DMS53 (cell line): ENCODE results near the gene LYL1.

Source experiments
- DNase-seq: peaks from one replicate; lab custom pipeline; 2025; lab: John Stamatoyannopoulos, UW

Gene LYL1

DNA sequence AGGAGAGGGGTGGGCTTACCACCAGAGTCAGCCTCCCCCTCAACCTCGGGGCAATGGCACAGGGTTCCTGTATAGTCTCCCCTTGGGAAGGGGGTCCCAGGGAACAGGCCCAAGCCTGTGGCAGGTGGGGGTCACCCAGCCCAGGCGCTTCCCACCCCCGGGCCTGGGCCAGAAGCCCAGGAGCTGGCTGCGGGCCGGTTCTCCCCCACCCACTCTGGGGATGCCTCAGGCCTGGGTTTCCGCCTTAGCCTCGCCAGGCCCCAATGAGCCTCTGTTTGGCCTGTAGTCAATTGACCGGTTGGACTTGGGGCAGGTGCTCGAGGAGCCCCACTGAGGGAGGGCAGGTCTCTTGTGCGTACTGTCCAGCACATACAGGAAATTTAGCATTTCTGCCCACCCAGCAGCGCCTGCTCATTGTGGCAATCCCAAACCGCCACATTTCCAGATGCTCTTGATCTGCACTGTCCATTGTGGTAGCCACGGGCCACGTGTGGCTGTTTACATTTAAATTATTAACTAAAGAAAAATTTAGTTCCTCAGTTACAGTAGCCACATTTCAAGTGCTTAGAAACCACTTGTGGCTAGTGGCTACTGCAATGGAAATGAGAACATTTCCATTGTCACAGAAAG, 9.9 kb downstream of the LYL1 start:
- DNase-seq = no peak

DNA sequence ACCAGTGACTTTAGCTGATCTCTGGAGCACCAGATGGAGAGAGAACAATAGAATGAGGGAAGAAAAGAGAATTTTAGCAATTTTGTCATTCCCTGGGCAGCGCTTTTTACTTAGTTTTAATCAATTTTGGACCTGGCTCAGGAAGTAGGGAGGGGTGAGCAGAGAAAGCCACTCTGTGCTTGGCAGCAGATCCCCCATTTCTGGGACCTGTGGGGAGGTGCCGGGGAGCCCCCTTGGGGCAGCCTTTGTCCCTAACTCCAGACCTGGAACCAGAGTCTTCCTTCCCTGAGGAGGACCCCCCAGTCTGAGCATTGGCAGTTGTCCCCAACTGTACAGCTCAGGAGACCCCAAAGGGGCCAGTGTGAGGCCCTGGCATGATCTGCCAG, 10.5 kb downstream of the LYL1 start:
- DNase-seq = no peak

DNA sequence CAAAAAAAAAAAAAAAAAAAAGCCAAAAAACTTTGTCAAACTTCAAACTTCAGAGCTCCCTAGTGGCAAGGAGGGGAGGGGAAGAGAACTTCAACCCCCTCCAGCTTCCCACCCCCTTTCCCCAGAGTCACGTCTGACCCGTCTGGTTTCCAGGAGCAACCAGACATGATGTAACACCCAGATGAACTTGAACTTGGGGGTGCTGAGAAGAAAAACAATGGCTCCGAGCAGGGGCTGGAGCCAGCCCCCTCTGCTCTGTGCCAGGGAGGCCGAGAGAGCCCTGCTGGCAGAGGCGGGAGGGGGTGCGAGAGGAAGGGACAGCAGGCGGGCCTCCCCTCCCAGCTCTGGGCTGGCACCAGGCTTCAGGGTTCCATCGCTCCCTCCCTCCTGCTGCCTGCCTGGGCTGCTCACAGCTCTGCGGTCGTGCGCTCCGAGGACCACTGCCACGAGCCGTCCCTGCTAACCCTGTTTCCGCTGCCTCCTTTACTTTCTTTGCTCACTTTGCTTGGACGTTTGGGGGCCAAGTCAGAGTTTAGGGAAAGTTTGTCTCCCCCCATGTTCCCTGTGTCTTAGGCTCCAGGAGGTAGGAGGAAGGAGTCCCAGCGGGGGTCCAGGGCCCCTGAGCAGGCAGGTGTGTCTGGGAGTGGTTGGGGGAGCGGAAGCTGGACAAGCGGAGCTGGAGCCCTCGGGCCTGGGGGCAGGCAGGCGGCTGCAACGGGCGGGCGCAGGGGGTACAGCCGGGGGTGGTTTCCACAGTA, 11.1 kb downstream of the LYL1 start:
- DNase-seq = no peak

DNA sequence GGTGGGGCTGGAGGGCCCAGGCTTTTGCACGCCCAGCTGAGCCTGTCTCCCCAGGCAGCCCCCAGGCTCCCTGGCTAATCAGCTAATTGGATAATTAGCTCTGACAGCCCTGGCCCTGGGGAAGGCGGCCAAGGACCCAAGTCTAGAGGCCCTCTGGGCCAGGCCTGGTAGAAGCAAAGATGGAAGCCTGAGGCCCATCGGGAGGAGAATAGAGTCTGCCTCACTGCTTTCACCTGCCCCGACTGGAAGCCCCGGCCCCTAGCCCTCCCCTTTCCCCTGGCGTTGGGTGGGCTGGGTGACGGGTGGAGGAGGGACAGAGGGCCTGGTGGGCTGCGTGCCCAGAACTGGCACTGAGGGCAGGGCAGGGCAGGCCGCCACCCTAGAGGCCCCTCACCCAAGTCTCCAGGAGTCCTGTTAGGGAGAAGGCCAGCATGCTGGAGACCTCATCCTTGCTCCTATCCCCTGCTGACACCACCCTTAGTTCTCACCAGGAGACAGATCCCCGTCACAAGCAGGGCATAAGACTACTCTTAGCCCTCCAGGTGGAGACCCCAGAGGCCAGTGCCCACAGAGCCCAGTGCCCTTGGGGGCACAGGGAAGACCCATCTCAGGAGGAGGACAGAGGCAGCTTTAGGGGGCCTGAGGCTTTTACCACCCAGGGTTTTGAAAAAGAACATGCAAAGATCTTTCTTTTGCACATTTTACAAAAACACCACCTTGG, 12.0 kb downstream of the LYL1 start:
- DNase-seq = no peak

DNA sequence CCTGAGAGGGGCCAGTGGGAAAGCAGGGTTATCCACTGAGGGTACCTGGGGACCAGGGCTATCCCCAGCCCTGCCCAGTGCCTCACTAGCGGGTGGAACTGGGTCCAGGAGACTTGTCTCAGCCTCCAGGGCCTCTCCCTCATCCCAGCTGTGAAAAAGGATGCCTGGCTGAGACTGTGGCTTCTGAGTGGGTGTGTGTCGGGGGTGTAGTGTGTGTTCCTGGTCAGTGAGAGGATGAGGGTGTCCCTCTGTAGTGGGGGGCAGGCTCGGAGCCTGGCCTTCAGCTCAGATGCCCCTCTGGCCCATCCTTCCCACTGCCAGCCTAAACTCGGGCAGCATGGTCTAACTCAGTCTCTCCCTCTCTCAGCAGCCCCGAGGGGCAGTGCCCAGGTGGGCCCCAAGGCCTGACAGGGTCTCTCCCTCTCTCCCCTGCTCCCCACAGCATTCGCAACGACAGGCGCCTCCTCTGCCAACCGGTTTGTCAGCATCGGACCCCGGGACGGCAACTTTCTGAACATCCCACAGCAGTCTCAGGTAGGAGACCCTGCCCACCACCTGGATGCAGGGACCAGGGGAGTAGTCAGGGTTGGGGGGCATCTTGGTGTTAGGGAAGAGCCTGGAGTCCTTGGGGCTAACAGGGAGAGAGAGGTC, 12.7 kb downstream of the LYL1 start:
- DNase-seq = no peak

DNA sequence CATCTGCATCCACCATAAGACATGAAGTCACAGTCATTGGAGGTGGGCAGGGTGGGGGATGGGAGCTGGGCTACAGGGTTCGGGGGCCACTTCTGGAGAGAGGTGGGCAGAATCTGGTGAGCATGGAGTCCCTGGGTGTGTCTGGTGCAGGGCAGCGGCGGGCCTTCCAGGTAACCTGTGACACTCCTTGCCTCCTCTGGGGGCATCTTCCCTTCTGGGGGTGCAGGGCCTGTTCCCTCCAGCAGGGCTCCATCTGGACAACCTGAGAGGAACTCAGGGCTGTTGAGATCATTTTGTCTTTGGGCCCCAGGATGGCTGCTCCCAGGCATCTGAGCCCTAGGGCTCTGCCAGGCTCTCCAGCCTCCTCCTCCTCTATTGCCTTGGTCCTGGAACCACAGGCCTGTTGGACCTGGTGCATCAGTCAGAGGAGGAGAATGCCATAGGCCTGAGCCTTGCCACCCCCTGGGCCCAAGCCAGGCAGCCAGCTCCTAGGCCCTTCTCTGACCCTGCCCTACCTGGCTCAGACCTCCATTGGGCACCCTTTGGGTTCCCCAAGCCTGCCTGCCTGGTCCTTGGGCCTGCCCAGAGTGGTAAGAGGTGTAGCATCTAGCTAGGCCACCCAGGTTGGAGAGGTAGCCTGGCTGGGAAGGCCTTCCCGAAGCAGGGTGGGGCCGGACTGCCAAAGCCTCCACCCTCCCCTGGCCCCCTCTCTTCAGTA, 13.4 kb downstream of the LYL1 start:
- peak; percentile 48 for DNase-seq

DNA sequence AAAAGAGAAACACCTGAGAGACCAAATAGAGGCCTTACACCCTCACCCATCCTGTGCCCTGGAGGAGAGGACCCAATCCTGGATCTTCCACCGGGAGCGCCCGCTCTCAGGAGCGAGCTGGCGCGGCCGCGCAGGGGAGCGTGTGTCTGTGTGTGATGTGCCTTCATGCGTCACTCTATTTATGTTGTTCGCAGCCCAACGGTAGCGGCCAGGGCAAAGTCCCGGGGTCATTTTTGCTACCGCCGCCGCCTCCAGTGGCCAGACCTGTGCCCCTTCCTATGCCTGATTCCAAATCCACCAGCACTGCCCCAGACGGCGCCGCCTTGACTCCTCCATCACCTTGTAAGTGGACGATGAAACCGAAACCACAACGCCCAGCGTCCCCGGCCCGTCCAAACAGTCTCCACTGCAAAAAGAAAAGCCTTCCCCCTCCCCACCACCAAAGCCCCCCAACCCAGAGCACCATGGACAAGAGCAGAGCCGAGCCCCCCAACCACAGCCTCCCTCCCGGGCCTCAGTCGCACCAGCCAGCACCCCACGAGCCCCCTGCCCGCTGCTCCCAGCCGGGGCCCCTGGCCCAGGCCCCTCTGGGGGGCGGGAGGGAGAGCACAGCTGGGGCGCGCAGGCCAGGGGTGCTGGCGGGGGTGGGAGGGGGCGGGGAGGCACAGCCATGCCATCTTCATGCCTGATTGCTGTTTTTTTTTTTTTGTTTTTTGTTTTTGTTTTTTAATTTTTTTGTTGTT, 14.7 kb downstream of the LYL1 start:
- DNase-seq = no peak

DNA sequence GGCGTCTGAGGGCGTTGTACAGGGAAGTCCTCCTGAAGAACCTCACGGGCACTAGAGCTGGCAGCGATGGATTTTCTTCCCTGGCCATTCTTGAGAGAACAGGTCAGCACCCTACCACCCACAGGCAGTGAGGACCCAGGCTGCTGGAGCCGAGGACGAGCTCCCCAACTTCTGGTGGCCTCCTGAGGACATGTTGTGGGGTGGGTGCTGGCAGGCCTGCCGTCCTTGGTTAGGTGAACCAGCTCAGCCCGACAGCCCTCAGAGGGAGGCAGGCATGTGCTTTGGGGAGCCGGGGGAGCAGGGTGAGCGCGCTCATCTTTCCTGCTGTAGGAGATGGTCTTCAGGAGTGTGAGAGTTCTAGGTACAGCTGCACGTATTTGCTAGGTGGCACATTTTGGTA, 15.4 kb downstream of the LYL1 start:
- no peak for DNase-seq

DNA sequence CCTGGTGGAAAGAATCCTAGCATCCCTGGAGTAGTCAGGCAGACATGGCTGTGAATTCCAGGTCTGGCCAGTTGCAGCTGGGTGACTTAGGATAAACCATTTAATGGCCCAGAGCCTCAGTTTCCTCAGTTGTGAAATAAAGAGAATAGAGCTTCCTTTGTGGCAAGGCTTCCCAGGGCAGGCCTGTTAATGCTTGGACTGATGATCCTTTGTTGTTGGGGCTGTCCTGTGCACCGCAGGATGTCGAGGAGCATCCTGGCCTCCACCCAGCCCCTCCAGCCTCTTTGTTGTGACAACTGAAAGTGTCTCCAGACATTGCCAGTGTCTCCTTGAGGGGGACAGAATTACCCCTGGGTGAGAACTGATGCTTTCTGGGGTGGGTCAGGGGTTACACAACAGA, 16.3 kb downstream of the LYL1 start:
- no peak for DNase-seq

DNA sequence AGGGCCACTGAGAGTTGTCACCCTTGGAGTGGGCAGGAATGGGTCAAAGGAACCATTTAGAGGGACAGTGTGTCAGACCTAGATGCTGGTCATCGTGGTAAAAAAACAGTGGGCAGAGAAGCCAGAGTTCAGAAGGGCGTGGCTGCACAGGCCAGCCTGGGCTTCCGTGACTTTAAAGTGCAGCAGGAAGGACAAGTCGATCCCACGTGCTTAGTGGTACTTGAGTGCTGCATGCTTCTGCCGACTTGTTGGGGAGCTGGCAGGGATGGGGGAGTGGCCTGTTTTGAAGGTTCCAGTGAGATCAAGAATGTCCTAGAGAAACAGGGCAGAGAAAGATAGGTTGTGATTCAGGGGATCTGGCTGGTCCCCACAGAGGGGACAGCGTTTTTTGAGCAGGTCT, 17.0 kb downstream of the LYL1 start:
- no peak for DNase-seq

DNA sequence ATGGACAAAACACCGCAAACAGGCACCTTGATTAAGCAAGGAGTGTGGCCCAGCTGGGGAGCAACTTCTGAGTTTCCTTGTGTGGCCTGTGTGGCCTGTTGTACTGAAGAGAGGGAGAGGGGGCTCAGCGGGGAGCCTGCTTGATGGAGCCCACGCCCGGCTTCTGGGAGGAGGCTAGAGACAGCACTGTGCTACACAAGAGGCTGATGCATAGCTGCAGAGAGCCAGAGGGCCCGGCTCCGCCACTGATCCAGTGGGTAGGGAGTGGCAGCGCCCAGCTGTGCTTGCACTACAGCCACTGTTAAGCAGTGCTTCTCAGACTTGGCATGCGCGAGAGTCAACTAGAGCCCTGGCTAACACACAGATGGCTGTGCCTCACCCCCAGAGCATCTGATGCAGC, 19.0 kb downstream of the LYL1 start:
- no peak for DNase-seq

DNA sequence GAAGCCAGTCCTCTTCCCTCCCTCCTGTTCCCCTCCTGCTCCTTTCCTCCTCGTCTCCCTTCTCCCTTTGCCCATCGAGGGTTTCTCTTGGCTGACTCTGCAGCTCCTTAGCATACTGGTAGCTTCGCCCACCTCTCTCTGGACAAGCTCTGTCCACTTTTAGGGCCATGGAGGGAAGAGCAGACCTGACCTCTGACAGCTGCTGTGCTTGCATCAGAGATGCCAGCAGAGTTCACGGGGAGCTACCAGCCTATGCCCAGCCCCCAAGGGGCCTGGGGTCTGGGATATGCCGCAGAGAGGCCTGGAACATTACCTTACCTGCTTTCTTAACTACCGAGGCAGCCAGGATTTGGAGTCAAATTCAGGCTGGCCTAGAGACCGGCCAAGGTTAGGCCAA, 19.7 kb downstream of the LYL1 start:
- no peak for DNase-seq

DNA sequence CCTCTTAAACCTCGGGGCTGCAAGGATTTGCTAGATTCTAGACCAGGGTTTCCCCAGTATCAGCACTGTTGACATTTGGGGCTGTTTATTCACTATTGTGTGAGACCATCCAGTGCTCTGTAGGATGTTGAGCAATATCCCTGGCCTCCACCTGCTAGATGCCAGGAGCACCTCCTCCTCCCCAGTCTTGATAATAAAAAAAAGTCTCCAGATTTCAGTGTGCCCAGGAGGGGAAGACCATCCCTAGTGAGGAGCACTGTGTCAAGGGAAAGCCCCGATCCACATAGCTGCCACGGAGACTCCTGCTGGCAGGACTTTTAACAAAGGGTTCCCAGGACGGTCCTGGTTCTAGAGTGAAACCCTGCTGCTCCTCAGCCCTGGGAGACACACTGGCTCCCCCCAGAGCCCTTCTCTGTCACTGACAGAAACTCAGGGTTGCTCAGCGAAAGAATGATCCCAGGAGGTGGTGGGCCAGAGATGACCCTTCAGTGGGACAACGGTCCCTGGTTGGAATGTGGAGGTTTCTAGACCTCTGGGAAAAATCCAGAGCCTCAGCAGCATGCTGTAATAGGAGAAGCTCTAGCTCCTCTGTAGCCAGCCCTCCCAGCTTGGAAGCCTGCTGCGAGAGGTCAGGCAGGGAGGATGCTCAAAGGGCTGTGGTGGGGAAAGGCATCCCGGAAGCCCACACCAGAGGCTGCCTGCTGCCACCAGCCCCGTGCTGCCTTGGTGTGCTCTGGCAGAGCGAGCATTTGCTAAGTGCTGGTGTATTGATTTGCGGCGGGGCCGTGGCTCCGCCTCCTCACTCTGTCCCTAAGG, 20.3 kb downstream of the LYL1 start:
- peak; percentile 12 for DNase-seq

DNA sequence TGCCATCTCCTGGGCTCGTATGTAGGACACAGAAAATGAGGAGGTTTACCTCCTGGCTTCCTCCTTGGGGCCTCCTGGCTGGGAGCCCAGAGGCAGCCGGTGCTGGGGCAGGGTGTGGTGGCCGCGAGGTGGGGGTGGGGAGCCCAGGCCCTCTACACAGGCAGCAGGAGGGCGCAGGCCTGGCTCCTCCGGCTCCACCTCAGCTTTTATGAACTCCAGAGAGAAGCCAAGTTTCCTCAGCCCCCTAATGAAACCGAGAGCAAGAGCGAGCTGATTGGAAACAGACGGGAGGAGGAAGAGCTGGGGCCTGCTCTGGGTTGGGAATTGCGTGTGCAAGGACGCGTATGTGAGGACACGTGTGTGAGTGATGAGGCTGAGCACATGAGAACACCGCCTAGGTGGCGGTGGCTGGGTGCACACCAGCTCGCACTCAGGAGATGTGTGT, 23.1 kb downstream of the LYL1 start:
- no peak for DNase-seq

DNA sequence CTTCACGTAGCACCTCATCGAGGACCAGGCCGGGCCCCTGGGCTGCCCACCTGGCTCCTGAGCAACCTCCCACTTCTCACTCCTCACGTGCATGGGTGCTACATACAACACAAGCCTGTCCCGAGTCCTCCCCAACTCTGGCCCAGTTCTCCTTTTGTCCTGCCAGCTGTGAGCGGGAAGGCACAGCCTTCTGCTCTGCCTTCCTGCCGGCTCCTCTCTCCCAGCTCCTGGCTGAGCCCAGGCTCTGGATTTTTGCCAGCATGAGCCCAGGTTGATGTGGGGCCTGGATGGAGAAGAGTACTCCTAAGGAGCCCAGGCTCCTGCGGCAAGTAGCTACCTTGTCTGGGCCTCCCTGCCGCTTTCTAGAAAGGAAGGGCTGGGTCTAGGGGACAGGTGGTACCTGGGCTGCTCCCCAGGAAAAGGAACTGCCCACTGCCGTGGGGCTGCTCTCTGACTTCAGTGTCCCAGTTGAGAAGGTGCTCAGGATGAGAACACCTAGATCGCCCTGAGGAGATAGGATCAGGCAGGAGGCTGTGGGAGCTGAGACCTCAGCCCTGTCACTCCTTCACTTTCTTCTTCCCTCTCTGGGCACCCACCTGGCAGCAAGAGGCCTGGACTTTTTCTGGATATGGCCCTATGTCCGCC, 23.6 kb downstream of the LYL1 start:
- DNase-seq = no peak

DNA sequence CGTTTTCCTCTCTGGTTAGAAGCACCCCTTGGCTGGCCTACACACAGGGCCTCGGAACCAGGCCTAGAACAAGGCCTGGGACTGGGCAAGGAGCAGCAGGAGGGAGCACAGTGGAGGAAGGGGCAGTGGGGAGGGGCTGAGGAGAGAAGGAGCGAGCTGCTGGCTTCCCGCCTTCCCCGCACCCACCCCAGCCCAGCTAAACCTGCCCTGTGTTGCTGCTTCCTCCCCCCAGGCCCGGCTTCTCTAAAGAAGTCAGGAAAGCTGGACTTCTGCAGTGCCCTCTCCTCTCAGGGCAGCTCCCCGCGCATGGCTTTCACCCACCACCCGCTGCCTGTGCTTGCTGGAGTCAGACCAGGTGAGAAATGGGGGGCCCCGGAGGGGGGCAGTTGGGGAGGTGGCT, 24.3 kb downstream of the LYL1 start:
- DNase-seq = no peak

DNA sequence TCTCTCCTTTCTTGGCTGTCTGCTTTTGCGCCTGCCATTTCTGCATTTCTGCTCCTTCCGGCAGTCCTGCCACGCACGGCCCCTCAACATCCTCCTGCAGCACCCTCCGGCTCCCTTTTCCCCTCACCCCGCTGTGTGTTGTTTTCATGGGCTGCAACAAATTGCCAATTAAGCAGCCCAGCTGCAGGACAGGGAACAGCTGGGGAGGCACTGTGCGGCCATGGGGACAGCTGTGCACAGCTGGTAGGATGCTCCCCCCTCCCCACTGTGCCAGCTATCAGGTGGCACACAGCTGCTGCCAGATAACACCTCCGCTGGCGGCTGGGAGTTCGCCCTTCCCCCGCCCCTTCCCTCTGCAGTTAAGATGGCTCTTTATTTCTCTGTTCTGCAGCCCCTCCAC, 25.4 kb downstream of the LYL1 start:
- DNase-seq = no peak

DNA sequence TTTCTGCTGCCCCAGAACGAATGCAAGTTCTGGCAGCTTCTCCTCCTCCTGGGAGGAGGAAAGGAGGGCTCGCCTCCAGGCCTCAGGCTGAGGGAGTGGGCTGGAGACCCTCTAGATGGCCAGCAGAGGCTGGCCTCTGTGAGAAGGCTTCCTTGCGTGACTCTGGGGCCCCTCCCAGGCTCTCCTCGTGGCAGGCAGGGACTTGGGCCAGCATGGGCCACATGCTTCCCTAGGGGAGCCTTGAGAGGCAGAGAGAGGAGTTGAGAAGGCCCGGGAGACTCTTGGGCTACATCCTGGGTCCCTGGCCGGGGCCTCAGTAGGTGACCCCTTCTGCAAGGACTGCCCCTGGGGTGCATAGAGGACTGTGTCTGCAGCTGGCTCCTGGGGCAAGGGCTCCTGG, 25.9 kb downstream of the LYL1 start:
- no peak for DNase-seq

DNA sequence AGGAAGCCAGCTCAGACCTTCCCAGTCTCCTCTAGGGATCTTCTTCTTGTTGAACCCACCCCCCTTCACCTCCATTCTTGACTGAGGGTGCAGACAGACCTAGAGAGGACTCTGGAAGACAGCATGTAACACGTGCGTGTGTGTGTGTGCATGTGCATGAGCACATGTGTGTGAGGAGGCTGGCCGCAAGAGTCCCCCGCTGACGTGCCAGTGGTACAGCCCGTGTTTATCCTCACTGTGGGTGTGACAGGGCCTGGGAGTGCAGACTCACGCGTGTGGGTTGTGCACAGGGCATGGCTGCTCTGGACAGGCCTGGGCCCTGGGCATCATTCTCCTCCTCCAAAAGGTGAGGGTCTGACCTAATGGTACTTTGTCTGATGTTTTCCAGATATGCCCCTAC, 26.3 kb downstream of the LYL1 start:
- no peak for DNase-seq

DNA sequence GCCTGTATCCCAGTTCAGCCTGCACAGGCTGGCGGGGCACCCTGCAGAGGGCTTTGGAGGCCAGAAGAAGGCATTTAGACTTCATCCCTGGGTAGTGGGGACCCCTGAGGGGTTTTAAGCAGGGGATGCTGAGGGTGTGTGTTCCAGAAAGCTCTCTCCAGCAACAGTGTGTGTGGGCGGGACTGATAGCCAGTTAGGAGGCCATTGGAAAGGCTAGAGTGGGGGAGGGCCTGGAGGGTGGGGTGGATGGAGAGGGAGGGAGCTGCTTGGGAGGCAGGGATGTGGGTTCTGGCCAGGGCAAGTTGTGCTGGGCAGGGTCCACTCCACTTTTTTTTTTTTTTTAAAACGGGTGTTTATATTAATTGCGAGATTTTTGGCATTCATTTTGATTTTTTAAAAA, 28.3 kb downstream of the LYL1 start:
- DNase-seq = no peak
